OCI-LY7 (cell line): Measurements from ENCODE around the gene ARFIP2. TPM values are rescaled to one million over a fixed set of nuclear protein-coding genes. Genes with fewer than 3 reads are reported as not detected.
"Not testable (repeated sequence)": the region's sequence is repeated elsewhere in the genome, so short reads cannot be mapped to it uniquely, and the experiment has no call there.

Experiments used
- BruUV-seq: library from RNA; stranded (reverse); fragments of 400-500 nt; replicated peaks from 2 replicates; lab custom pipeline; 2021; lab: Mats Ljungman, UMichigan
- CTCF ChIA-PET: fragments of 300-600 bp; sonication (Branson Sonifier 250); formaldehyde crosslinking; loops from one replicate; lab custom pipeline; 2022; ENCODE audit warnings: antibody characterized with exemption; ENCODE audit not compliant: unreplicated experiment; lab: Charles Lee
- POLR2A ChIA-PET: fragments of 300-600 bp; sonication (Branson Sonifier 250); formaldehyde crosslinking; loops from one replicate; lab custom pipeline; 2022; ENCODE audit warnings: antibody characterized with exemption; lab: Charles Lee
- DNase-seq: peaks from one replicate; pipeline ENCODE4 v3.0.0-alpha.2; 2015; ENCODE audit warnings: low spot score
- H2AFZ ChIP-seq: fragments of 200-600 bp; sonication (generic), shearing (Covaris generic); 2 replicates; pipeline ENCODE4 v1.6.1; 2014; ENCODE audit warnings: mild to moderate bottlenecking, antibody characterized with exemption, low read length, moderate library complexity
- H3K27ac ChIP-seq: fragments of 200-600 bp; sonication (generic); 2 replicates; pipeline ENCODE4 v1.5.1; 2014; ENCODE audit warnings: mixed run types, low read depth, mild to moderate bottlenecking, moderate library complexity, low read length, inconsistent platforms; ENCODE audit not compliant: poor library complexity, severe bottlenecking
- H3K36me3 ChIP-seq: fragments of 200-600 bp; sonication (generic); 2 replicates; pipeline ENCODE4 v1.6.1; 2014; ENCODE audit warnings: mild to moderate bottlenecking, antibody characterized with exemption, low read length, moderate library complexity, mixed read lengths; ENCODE audit not compliant: insufficient read depth
- H3K4me1 ChIP-seq: fragments of 200-600 bp; sonication (generic); 2 replicates; pipeline ENCODE4 v1.5.1; 2014; ENCODE audit warnings: mild to moderate bottlenecking, low read length; ENCODE audit not compliant: insufficient read depth, poor library complexity, severe bottlenecking
- H3K4me2 ChIP-seq: fragments of 200-600 bp; sonication (generic); 2 replicates; pipeline ENCODE4 v1.6.1; 2014; ENCODE audit warnings: mild to moderate bottlenecking, low read length
- H3K4me3 ChIP-seq: fragments of 200-600 bp; sonication (generic); 2 replicates; pipeline ENCODE4 v1.5.1; 2014; ENCODE audit warnings: mild to moderate bottlenecking, low read depth, low read length; ENCODE audit not compliant: poor library complexity, severe bottlenecking
- H3K79me2 ChIP-seq: fragments of 200-600 bp; sonication (generic); 2 replicates; pipeline ENCODE4 v1.6.1; 2016; ENCODE audit warnings: low read depth, mild to moderate bottlenecking, low read length, moderate library complexity, mixed read lengths; ENCODE audit not compliant: insufficient read depth
- H3K9me2 ChIP-seq: fragments of 200-600 bp; sonication (generic); 2 replicates; pipeline ENCODE4 v1.6.1; 2016; ENCODE audit warnings: mild to moderate bottlenecking, low read length, mixed read lengths; ENCODE audit not compliant: insufficient read depth
- H3K9me3 ChIP-seq: fragments of 200-600 bp; sonication (generic); 2 replicates; pipeline ENCODE4 v1.6.1; 2014; ENCODE audit warnings: mild to moderate bottlenecking, mixed run types, low read length, mixed read lengths
- H4K20me1 ChIP-seq: fragments of 200-600 bp; sonication (generic); 2 replicates; pipeline ENCODE4 v1.6.1; 2014; ENCODE audit warnings: mild to moderate bottlenecking, antibody characterized with exemption, low read length, moderate library complexity, mixed read lengths; ENCODE audit not compliant: insufficient read depth
- EZH2phosphoT487 ChIP-seq: fragments of 200-600 bp; sonication (generic); IDR thresholded peaks from 2 replicates; pipeline ENCODE4 v1.6.1; 2018; ENCODE audit warnings: low read depth, borderline replicate concordance, mild to moderate bottlenecking, mixed run types, antibody characterized with exemption, low read length, moderate library complexity, mixed read lengths
- intact Hi-C: fragments of 100-400 bp; cut with micrococcal nuclease; formaldehyde crosslinking; loops from one replicate; pipeline ENCODE4 v1.10.0; 2022; ENCODE audit not compliant: unreplicated experiment
- total RNA-seq, 2 experiments: library from RNA; depleted of rRNA in 1 of 2; stranded (reverse); fragments of >200 nt in 1 of 2; shearing (Covaris generic) in 1 of 2; gene quantifications; 2 replicates each; pipeline ENCODE4 v1.2.3, GENCODE V29; 2014 to 2022
- TF ChIP-seq, protein P1 (sequence below): fragments of 200-600 bp; sonication (generic); conservative IDR thresholded peaks from 2 replicates; pipeline ENCODE4 v1.5.1; 2014; ENCODE audit warnings: mild to moderate bottlenecking, antibody characterized with exemption, low read length, moderate library complexity, mixed read lengths

Gene ARFIP2
- total RNA-seq, 2 experiments from 2014 or later, result 40.7 to 49.0 TPM

DNA sequence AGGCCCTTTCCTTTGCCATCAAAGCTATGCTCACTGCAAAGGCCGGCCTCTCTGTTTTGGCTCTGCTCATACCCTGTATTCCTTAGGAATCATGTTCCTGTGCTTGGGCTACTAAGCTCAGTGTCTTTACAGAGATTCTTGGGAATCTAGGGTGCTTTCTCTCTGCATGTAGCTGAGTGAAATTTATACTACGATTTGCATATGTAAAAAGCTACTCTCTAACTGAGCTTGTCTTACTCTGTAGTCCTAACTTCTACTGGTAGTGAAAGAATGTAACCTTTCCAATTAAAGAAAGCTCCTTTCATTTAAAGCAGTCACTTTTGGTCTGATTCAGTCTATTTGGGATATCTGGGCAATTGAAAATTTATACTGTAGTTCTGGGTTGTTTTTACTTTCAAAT, 48.1 kb upstream of the ARFIP2 start:
- no peak for DNase-seq
- no peaks in the 10 kb centered on the region for H3K9me3 ChIP-seq
- H3K4me1 ChIP-seq, result peaks cover 12% of the 10 kb centered on the region
- no TSS peak for BruUV-seq
- H3K4me2 ChIP-seq, result no peak overlapping the region
- H2AFZ ChIP-seq, result no peak overlapping the region
- no peaks in the 10 kb centered on the region for H3K79me2 ChIP-seq
- no peak overlapping the region for H3K27ac ChIP-seq
- no peaks in the 10 kb centered on the region for H3K9me2 ChIP-seq
- peaks cover 18% of the 10 kb centered on the region; the same call in 1 of the 2 replicates for H3K36me3 ChIP-seq
- no peak overlapping the region for H3K4me3 ChIP-seq
- ChIA-PET POLR2A (interaction anchor here (0.6 to 1.2 kb wide), 3 partner anchors 49 to 154 kb away, joined by 3 to 6 read pairs (median 3); partner anchors contain the start of gene MRPL17), CTCF (no interaction called here)
- intact Hi-C loops, result no loop called here
- no peaks in the 10 kb centered on the region for H4K20me1 ChIP-seq
- TF ChIP-seq, protein P1, sequence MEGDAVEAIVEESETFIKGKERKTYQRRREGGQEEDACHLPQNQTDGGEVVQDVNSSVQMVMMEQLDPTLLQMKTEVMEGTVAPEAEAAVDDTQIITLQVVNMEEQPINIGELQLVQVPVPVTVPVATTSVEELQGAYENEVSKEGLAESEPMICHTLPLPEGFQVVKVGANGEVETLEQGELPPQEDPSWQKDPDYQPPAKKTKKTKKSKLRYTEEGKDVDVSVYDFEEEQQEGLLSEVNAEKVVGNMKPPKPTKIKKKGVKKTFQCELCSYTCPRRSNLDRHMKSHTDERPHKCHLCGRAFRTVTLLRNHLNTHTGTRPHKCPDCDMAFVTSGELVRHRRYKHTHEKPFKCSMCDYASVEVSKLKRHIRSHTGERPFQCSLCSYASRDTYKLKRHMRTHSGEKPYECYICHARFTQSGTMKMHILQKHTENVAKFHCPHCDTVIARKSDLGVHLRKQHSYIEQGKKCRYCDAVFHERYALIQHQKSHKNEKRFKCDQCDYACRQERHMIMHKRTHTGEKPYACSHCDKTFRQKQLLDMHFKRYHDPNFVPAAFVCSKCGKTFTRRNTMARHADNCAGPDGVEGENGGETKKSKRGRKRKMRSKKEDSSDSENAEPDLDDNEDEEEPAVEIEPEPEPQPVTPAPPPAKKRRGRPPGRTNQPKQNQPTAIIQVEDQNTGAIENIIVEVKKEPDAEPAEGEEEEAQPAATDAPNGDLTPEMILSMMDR, result no peak
- TF ChIP-seq EZH2phosphoT487, result no peak

DNA sequence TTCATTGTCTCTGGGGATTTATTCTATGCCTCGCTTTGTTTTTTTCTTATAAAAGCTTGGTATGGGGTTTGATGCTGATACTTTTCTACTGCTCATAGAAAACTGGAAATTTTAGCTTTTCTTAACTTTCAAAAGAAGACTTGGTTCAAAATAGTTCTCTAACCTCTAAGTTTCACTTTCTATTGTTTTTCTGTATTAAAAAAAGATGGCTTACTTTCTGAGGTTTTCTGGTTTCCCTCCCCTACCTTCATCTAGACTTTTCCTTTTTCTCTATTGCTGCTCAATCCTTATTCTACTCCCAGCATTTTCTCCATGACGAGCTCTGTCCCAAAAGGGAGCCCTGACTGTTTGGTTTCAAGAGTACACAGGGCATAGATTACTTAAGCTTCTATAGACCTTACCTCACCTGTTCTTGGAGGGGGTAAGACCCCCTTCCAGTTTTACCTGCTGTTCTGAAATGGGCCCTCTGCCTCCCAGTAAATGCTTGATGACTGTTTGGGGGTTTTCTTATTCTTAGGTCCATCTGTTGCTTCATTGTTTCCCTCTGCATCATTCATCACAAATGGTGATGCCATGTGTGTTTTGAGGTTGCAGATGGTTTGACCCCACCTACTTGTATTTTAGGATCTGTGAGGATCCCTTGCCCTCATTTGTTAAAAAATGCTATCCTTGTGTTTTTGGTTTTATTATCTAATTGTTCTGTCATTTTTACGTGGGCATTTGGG, 45.4 kb upstream of the ARFIP2 start:
- no peak for DNase-seq
- no peak overlapping the region for H2AFZ ChIP-seq
- peak overlapping the region; percentile 1 for H3K4me3 ChIP-seq
- peak overlapping the region; percentile 29 for H3K4me2 ChIP-seq
- ChIA-PET CTCF (no interaction called here), POLR2A (interaction anchor here (0.5 to 1.2 kb wide), 7 partner anchors 16 to 825 kb away, joined by 3 to 5 read pairs (median 4); partner anchors contain the start of genes MRPL17 and TPP1)
- H3K9me3 ChIP-seq, result no peaks in the 10 kb centered on the region
- intact Hi-C loops, result no loop called here
- peaks cover 12% of the 10 kb centered on the region for H3K4me1 ChIP-seq
- H3K36me3 ChIP-seq, result peaks cover 11% of the 10 kb centered on the region; the same call in 1 of the 2 replicates
- H3K79me2 ChIP-seq, result no peaks in the 10 kb centered on the region
- H3K27ac ChIP-seq, result no peak overlapping the region
- no TSS peak for BruUV-seq
- H4K20me1 ChIP-seq, result no peaks in the 10 kb centered on the region
- no peaks in the 10 kb centered on the region for H3K9me2 ChIP-seq
- no peak for TF ChIP-seq EZH2phosphoT487
- TF ChIP-seq, protein P1, result no peak

DNA sequence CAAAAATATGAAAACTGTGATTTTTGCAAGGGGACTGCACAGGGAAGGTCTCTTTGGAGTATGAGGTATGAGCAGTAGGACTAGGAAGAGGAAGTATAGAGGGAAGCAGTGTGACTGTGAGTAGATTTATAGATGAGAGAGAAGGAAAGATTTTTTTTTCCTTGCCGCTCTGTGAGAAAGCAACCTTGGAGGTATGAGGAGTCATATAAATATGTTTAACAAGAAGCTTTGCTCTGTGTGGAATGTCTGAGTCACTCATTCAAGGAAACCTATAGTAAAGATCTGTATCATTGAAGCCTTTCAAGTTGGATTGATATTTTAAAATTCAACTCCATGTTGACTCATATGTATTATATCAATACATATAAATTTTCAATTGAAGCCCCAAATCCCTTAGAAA, 42.1 kb upstream of the ARFIP2 start:
- Histone ChIP-seq H3K27ac (no peak overlapping the region), H3K9me2 (no peaks in the 10 kb centered on the region), H3K4me1 (peaks cover 12% of the 10 kb centered on the region), H2AFZ (no peak overlapping the region), H3K9me3 (no peaks in the 10 kb centered on the region), H4K20me1 (no peaks in the 10 kb centered on the region), H3K4me2 (no peak overlapping the region), H3K79me2 (no peaks in the 10 kb centered on the region), H3K4me3 (no peak overlapping the region), H3K36me3 (peaks cover 18% of the 10 kb centered on the region)
- no peak for TF ChIP-seq EZH2phosphoT487
- TF ChIP-seq, protein P1, result no peak
- POLR2A ChIA-PET, result no interaction called here
- no peak for DNase-seq
- CTCF ChIA-PET, result interaction anchor here (0.6 kb wide), 1 partner anchor 67 kb away, joined by 3 read pairs; no protein-coding TSS in a partner anchor
- intact Hi-C loops, result no loop called here
- BruUV-seq, result no TSS peak

DNA sequence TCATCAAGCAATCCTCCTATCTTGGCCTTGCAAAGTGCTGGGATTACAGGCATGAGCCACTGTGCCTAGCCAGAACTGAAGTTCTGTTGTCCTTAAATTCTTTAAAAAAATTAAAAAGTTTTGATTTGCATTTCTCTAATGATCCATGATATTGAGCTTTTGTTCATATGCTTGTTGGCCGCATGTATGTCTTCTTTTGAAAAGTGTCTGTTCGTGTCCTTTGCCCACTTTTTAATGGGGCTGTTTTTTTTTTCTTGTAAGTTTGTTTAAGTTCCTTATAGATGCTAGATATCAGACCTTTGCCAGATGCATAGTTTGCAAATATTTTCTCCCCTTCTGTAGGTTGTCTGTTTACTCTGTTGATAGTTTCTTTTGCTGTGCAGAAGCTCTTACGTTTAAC, 40.8 kb upstream of the ARFIP2 start:
- H3K9me2 ChIP-seq, H3K4me2 ChIP-seq, H3K79me2 ChIP-seq, DNase-seq, H3K9me3 ChIP-seq, CTCF ChIA-PET, BruUV-seq, intact Hi-C loops, H2AFZ ChIP-seq, H3K4me3 ChIP-seq, H4K20me1 ChIP-seq, H3K27ac ChIP-seq: not testable (repeated sequence)
- POLR2A ChIA-PET, result interaction anchor here (0.7 kb wide), 1 partner anchor 23 kb away, joined by 3 read pairs; no protein-coding TSS in a partner anchor
- peaks cover 29% of the 10 kb centered on the region for H3K36me3 ChIP-seq
- H3K4me1 ChIP-seq, result peaks cover 11% of the 10 kb centered on the region
